Dermis microvascular lymphatic vessel endothelial cell (primary cell): ENCODE measurements around the gene POC1A. TPM values are rescaled to one million over a fixed set of nuclear protein-coding genes. Genes with fewer than 3 reads are reported as not detected.

ENCODE experiments used
- DNase-seq, 2 donors: peaks; one replicate each; pipeline versions ENCODE4 v3.0.0 to v3.0.0-alpha.2; 2010; ENCODE audit warnings: low read depth in 2 of 2
- total RNA-seq: library from RNA; depleted of rRNA; stranded (reverse); fragments of >200 nt; gene quantifications from 2 replicates; pipeline ENCODE4 v1.2.1, GENCODE V29; 2014

POC1A gene
- total RNA-seq, 1 donor from 2014 or later, result 12.5 TPM

- DNase-seq, result peak in 1 of 2 donors; percentile 31
Measured at GRCh38 chr3:52132041-52132440, 22.2 kb downstream of the POC1A start.

GRCh38 chr3:52130966-52131622 lies 23.1 kb downstream of the POC1A start:
- no peak for DNase-seq

DNA sequence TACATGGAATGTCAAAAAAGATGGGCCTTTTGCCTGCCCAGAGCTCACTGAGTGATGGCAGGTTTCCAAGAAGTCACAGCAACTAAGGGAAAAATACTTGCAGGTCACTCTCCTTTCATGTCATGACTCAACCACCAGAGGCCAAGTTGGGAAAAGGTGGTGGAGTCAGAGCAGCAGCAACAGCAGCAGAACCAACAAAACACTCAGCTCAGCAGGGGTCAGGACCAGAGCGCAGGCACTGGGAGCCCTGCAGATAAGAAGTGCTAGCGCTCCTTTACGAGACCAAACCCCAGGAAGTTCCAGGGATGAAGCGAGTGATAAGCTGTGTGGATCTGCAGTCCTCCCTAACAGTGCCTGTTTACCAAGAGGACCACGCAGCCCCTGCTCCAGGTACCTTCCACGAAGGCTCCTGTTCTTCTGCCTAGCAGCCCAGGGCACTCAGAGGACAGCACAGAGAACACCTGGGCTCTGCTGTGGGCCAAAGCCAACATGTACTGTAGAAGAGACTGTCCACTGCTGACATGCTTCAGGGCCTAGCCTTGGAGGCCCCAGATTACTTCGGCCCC lies 26.0 kb downstream of the POC1A start:
- peak; percentile 57 to 83 for DNase-seq

DNA sequence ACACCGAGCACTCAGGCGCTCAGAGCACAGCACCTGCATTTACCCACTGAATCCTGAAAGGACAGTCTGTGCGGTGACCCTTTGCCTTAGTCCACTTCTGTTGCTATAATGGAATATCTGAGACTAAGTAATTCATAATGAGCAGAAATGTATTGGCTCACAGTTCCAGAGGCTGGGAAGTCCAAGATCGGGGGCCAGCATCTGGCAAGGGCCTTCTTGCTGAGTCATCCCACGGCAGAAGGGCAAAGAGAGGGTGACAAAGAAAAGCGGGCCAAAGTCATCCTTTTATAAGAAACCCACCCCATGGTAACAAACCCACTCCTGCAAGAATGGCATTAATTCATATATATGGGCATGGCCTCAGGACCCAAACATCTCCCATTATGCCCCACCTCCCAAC lies 27.7 kb downstream of the POC1A start:
- DNase-seq, result no peak

DNA sequence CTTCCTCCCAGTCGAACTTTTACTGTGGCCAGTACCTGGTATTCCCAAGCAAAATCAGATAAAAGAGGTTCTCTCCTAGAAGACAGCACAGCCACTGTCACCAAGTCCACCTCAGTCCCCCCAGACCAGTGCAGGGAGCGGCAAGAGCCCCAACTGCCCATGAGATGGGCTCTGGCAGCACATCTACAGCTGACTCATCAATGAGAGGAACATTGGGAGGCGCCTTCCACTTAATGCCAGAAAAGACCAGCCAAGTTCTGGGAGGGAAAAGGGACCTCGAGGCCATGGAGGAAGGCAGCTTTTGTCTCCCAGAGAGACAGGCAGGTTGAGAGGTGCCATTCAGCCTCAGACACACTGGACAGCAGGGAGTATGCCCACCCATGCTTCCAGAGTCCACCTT lies 28.2 kb downstream of the POC1A start:
- DNase-seq, result no peak

GRCh38 chr3:52124766-52125165 lies 29.5 kb downstream of the POC1A start:
- no peak for DNase-seq

DNA sequence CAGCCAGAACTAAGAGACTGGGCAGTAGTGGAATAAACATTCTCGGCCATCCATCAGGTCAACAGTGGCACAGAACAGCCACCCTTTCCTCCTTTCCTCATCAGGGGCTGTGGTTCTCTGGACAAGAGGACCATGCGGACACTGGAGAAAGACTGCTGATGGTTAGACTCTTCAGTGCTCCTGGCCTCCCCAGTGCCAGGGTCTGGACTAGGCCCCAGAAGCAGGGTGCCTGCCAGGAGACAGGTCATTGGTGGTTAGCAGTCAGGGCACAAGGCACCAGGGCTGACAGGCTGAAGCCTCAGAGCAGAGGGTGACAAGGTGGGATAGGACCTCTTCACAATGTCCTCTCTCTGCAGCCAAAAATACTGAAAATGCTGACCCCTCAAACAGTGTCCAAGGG lies 30.1 kb downstream of the POC1A start:
- no peak for DNase-seq

GRCh38 chr3:52123106-52123725 lies 31.0 kb downstream of the POC1A start:
- DNase-seq, result peak; percentile 64 to 76

DNA sequence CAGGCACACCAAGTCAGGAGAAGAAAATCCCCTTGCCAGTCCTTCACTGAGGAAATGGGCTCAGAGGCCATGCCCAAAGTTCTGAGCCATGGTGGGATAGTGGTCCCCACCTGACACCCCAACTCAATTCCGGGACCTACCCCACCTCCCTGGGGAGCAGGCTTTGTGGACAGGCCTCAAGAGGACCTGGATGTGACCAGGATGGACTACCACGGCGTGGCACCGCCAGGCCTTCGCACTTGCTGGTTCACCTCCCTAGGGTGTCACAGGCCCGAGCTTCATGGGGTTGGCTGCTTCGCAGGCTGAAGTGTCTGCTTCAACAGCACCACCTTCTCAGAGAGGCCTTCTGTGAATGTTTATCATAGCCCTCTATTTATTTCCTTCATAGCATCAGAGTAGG lies 31.7 kb downstream of the POC1A start:
- DNase-seq, result no peak

DNA sequence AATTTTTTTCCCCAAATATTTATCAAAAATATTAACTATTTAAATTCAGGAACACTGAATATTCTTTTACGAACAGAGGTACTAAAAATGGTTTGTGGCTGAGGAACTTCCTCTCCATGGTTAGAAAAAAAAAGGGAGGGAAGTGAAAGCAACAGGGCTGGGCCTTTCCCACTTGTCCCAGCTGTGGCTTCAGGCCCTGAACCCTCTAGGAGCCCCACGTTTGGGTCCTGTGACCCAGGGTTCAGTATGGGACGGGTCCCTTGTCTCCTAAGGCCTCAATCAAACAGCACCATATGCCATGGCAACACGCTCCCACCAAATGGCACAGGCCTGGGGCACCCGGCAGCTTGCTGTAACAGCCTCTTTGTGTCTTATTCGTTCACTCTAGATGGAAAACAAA lies 32.4 kb downstream of the POC1A start:
- DNase-seq, result no peak

- peak in 1 of 2 donors; percentile 52 for DNase-seq
Measured at GRCh38 chr3:52121464-52121805, 32.8 kb downstream of the POC1A start.

DNA sequence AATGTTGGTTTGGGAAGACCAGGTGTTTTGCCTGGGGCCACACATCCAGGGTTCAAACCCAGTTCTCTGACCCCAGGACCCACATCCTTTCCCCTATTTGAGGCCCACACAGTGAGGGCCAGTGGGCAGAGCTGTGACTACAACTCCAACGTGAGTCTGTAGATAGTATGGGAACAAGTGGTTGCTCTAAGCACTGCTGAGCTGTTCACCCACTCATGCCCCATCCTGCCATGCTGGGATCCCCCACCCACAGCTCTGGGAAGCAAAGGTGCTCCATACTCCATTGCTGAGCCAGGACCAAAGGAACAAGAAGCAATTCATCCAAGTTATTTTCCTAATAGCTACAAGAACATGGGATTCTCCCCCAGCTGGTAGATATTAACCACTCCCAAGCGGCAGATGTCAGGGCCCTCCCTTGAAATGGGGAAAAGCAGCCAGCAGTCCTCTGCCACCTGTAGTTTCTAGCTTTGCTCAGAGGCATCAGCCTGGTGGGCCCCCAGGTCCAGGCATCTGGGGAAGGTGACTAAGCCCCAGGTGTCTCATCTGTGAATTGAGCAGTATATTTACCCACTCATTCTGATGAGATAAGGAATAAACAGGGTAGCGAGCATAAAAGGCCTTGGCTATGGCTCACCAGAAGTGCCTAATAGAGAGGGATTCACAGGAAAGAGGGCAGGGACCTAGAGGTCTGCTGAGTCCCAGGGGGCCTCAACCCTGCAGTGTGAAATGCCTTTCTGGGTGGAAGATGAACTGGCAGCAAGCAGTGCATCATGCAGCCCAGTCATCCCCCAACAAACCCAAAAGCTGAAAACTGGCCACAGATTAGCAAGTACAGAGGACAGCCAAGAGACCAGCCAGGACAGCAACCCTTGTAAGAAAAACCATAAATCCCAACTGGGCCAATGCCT lies 33.4 kb downstream of the POC1A start:
- no peak for DNase-seq

GRCh38 chr3:52119826-52120225 lies 34.4 kb downstream of the POC1A start:
- no peak for DNase-seq

- no peak for DNase-seq
Measured at GRCh38 chr3:52119099-52119498, 35.1 kb downstream of the POC1A start.

GRCh38 chr3:52118156-52118875 lies 35.9 kb downstream of the POC1A start:
- no peak for DNase-seq

DNA sequence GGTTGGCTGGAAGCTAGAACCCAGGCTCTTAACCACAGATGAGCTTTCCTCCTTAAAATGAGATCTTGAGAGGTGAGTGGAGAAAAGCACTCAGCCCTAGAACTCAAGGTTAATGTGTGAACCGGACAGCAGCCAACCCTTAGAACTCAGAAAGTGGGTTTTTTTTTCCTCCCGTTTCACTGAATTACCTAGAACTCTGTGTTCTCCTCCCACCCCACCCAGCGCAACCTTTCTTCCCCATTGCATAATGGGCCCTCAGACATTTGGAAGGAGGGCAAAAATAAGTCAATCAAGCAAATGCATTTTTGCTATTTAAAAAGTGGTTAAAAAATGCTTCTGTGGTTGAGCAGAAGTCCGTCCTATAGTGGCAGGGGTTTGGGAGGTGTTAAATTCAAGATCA lies 36.7 kb downstream of the POC1A start:
- no peak for DNase-seq

- DNase-seq, result no peak
Measured at GRCh38 chr3:52112056-52112455, 42.2 kb downstream of the POC1A start.

DNA sequence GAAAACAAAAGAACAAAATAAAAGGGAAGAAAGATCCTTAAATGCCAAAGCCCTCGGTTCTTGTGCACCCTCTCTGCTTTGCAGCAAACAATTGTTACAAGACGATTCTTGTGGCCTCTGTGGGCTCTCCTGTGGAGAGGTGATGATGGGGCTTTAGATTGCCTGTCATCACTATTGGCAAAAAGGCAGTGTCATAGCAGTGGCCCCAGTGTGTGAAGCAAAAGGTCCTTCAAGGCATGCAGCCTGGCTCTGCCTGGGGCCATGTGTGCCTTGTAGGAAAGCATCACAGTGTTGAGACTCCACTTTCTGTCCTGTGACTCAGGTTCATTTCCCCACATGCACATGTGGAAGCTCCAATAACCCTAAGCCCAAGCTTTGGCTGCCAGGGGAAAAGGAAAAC lies 43.7 kb downstream of the POC1A start:
- DNase-seq, result no peak

- DNase-seq, result peak; percentile 65 to 72
Measured at GRCh38 chr3:52109611-52110301, 44.5 kb downstream of the POC1A start.

DNA sequence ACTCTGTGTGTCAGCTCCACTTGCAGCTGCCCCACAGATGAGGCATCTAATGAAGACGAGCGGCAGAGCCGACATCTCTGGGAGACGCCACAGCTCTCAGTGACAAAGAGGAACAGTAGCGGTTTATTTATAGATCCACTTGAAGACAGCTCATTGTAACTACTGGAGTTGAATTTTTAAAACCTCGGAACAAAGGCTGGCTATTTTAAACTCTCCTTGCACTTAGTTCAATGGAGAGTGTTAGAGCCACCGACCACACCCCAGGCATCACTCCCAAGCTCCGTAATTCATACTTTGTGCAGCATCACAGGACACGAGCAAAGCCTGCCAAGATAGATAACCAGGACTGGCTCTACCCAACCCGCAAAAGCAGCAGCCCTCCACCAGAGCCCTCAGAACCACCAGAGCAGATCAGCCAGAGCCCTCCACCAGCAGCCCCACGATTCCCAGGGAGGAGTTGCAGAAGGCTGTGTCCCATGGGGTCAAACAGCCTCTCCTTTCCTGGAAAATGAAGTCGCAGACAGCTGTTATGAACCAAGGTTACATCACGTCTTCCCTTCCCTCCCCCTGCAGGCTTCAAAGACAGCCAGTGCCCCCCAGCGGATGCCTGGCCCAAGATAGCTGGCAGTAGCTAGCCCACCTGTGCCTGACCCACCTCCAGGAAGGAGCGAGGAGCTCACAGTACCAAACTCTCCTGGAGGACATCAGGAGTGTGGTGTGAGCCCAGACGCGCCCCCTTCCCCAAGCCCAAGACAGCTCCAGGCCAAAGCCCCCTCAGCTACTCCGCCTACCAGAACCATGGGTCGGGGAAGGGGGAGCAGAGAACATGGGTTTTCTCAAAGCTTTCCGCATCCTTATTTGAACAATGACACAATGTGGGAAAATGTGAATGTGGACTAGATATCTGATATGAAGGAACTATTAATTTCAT lies 45.7 kb downstream of the POC1A start:
- no peak for DNase-seq
